GM10847 (cell line): ENCODE data around the gene SNAPC4.

Experiments used
- POLR2A ChIP-seq: IDR thresholded peaks from 2 replicates; pipeline ENCODE4 v1.6.1; 2011; ENCODE audit not compliant: insufficient read length; ENCODE audit errors: extremely low read depth

SNAPC4 gene

GRCh38 chr9:136400038-136400834 is at the start of gene SNAPC4:
SNAPC4 (minus strand) TSS chr9:136400170; CDS start chr9:136398428, 1,742 bp downstream.
- peak; percentile 91 for TF ChIP-seq POLR2A

- no peak for TF ChIP-seq POLR2A
These were observed 48.7 kb upstream of the SNAPC4 start for GRCh38 chr9:136448655-136449054.

GRCh38 chr9:136447173-136447778 is 47.3 kb upstream of the SNAPC4 start:
- TF ChIP-seq POLR2A, result no peak

GRCh38 chr9:136445799-136446198 is 45.8 kb upstream of the SNAPC4 start:
- TF ChIP-seq POLR2A, result no peak

- TF ChIP-seq POLR2A, result no peak
These were observed 44.1 kb upstream of the SNAPC4 start for GRCh38 chr9:136444102-136444501.

- no peak for TF ChIP-seq POLR2A
These were observed 43.7 kb upstream of the SNAPC4 start for GRCh38 chr9:136443687-136444086.

- TF ChIP-seq POLR2A, result no peak
These were observed 43.1 kb upstream of the SNAPC4 start for GRCh38 chr9:136443087-136443486.

GRCh38 chr9:136442265-136442664 is 42.3 kb upstream of the SNAPC4 start:
- TF ChIP-seq POLR2A, result no peak

- no peak for TF ChIP-seq POLR2A
These were observed 41.8 kb upstream of the SNAPC4 start for GRCh38 chr9:136441681-136442245.

GRCh38 chr9:136441191-136441680 is 41.3 kb upstream of the SNAPC4 start:
- no peak for TF ChIP-seq POLR2A

- TF ChIP-seq POLR2A, result peak; percentile 29
These were observed 39.8 kb upstream of the SNAPC4 start, which contains the start of gene INPP5E for GRCh38 chr9:136439481-136440408. INPP5E (minus strand) TSS chr9:136439845; CDS start chr9:136439419, 426 bp downstream.

GRCh38 chr9:136438548-136439480 is 38.8 kb upstream of the SNAPC4 start:
- TF ChIP-seq POLR2A, result no peak

- no peak for TF ChIP-seq POLR2A
These were observed 38.0 kb upstream of the SNAPC4 start for GRCh38 chr9:136437839-136438547.
